AML-193 (cell line): ENCODE data around the gene MRM3.
"Not testable (repeated sequence)": the region's sequence is repeated elsewhere in the genome, so short reads cannot be mapped to it uniquely, and the experiment has no call there.

Experiments used
- DNase-seq, 2 experiments: peaks; one replicate each; lab custom pipeline; 2025; lab: John Stamatoyannopoulos, UW

MRM3 gene

DNA sequence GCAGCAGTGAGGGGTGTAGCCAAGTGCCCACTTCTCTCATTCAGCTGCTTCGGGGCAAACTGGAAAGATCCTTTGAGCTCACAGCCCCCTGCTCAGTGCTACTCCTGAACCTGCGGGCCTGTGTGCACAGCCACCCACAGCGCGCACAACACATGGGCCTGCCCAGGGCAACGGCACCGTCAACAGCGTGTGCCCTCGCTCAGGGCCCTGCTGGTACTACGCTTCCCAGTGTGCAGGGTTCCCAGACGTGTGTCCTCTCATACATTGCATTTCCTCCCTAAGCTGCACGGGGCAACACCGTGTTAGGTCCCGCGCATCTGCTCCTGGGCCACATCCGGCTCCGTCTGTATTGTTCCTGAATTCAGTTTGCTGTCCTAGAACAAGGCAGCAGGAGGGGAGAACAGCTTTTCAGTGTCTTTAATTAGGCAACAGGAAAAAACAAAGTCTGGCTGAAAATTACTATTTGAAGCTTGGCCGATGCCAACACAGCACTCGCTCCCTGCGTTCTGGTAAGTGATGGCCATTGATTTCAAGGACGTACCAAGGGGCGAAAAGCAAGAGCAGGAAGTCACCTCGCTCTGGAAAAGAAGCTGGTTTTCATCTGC lies 15.2 kb downstream of the MRM3 start:
- no peak for DNase-seq

DNA sequence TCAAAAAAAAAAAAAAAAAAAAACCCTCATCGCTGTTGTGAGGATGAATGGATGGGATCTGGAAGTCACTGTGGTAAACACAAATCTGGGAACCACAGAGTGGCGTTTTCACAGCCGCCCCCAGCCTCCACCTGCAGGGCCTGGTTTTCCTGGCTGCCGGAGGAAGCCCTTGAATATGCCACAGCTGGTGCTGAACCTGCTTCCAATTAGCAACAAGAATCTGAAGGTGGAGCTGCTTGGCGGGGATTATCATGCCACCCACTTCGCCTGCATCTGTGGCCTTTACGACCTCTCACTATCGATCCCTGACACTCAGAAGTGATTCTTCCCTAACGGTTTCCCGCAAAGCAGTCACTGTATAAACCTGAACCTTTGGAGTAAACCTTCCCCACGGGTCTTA lies 16.1 kb downstream of the MRM3 start:
- no peak for DNase-seq

DNA sequence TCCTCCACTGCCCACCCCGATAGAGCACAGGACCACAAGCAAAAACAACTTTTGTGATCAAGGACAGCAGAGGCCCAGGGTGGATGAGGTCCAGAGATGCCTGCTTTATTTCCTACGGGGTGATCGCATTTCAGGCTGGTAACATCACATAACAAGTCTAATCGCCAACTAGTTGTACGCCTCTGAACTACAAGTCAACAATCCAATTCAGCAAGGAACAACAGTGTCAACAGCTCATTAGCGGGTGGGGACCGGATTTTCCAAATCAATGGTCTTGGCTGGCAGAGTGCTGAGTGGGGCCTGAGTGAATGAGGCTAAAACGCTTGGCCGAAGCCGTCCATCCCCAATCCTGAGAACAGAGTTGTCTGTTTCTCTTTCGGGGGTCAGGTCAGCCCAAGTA lies 17.1 kb downstream of the MRM3 start:
- DNase-seq, result no peak

DNA sequence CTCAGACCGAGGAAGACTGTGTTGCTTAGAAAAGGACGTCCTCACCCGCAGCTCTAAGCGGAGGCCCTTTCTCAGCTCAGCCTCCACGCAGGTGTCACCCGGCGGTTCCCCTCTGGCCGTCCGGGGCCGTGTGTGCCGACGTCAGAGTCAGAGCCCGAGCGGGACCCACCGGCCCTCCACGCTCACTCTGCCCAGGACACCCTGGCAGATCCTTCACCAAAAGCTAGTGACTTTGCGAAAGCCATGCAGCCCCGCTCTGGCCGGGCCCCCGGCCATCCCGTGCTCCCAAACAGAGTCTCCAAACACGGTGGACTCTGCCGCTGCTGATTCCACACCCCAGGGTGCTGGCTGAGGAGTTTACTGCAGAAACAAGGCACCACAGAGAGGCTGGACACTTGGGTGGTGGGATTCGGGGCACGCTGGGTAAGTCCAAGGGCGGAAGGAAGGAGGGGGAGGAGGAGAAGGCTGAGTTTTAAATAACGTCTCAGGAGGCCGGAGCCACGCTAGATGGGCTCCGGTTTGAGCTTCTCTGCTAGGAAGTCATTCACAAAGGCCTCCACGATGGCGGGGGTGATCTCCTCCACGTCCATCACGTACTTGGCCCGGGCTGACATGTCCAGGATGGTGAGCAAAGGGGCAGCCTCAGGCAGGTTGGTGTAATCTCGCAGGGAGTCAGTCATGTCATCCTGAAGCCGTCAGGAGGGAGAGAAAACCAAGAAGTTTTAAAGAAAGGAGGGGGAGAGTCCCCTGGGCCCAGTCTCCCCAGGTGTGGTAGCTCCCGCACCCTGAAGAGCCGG lies 18.5 kb downstream of the MRM3 start:
- DNase-seq, result no peak

DNA sequence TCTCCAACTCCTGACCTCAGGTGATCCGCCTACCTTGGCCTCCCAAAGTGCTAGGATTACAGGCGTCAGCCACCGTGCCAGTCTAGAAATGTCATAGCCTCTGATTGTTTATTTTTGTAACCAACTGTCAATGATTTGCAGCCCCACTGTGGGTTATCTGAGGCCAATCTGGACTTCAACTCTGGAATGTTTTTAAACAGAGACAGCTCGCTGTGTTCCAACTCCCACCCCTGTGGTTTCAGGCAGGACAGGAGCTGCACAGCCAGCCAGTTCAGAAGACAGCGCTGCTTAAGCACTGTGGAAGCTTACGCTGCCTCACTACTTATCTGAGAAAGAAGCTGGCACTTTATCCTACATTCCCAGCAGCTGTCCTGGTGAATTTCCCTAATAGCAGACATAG lies 19.5 kb downstream of the MRM3 start:
- DNase-seq, result no peak

DNA sequence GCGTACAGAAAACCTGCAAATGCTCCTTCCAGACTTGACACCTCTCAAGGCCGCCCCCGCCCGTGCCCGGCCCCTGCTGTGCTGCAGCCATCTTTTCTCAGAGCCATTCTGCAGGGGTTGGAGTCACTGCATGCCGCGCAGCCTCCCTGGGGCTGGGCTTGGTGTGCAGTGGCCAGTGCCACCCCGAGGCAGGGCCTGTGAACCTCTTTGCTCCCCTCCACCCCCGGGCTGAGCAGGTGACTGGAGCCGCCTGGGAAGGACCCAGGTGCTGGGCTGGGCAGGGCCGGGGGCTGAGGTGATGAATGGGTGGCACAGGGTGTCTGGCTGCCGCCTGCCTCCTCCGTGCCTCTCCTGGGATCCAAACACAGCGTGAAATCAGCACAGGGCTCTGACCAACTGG lies 20.3 kb downstream of the MRM3 start:
- no peak for DNase-seq

DNA sequence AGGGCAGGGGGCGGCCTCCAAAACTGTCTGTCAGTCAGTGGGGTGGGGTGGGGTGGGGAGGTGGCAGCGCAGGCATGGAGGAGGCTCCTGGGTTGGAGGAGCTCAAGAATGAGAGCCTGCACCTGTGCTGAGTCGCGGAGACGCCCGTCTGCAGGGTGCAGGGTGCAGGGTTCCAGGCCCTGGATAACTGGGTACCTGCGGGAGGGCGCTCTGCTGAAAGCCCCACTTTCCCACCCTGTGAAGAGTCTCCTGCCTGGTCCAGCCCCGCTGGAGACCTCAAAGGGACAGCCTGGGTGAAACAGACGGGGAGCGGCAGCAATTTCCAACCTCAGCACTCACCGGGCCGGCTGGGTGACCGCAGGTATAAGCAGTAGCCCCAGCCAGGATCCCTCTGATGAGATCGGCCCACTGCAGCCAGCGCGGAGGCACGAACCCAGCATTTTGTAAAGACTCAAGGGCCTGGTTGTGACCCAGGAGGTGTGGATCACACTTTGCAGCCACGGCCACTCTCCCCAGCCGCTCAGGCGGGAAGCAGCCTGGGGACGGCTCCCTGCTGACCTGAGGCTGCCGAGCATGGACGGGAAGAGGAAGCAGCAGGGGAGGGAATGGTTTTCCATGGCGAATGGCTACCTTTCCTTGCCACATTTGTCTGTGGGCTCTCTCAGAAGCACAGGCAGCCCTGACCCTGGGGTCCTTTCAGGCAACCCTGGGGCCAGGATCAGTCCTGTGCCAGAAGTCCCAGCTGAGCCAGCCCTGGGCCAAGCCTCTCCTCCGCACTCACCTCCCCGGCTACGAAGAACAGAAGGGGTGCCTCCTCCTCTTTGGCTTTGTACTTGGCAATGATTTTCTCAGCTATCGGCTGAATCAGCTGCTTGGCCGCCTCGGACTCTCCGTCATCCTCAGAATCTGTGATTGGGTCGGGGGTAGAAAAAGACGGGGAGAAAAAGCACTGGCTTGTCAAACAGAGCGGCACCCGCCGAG lies 21.0 kb downstream of the MRM3 start:
- DNase-seq, result no peak

DNA sequence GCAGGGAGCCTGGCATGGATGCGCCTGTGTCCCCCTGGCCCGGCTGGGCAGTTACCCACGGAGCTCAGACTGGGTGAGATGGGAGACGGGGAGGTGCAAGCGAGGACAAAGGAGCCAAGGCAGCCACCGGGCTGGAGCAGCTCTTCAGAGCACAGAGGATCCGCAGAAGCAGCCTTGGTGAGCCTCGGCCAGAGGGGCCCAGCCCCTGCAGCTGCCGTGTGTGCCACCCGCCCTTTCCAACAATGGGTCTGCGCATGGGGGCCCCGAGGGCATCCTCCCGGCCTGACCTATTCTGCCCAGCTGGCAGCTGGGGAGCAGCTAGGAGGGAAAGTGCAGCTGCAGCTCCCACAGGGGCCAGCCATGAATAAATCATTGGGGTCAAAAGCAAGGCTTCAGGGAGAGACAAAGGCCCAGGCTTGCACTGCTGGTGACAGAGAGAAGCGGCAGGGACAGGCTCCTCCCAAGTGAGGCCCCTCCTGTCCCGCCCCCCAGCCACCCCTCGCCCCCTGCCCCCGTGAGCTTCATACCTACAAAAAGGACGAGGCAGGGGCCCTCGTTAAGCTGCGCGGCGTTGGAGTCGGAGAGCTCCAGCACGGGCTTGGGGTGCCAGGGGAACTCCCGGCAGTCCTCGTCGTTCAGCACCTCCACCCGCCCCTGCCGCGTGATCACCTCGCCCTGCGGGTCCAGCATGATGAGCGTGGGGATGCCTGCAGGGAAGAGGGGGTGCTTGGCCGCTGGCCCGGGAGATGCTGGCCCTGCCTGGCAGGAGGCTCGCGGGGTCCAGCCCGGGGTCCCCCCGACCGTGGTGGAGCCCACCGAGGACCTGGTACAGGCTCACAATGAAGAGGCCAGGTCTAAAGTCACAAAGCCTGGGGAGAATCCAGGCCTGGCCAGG lies 22.6 kb downstream of the MRM3 start:
- no peak for DNase-seq

DNA sequence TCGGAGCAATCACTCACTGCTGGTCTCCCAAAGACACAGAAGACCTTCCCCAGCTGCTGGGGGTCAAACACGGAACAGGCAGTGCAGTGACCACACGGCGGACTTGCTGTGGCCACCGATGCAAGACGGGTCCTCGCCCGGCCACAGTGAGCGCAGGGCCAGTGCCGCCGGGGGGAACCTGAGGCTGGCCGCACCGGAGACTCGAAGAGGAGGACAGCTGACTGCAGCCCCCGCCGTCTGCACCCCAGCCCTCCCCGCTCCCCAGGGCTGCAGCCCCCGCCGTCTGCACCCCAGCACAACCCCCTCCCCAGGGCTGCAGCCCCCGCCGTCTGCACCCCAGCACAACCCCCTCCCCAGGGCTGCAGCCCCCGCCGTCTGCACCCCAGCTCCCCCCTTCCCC lies 23.7 kb downstream of the MRM3 start:
- DNase-seq, result not testable (repeated sequence)

DNA sequence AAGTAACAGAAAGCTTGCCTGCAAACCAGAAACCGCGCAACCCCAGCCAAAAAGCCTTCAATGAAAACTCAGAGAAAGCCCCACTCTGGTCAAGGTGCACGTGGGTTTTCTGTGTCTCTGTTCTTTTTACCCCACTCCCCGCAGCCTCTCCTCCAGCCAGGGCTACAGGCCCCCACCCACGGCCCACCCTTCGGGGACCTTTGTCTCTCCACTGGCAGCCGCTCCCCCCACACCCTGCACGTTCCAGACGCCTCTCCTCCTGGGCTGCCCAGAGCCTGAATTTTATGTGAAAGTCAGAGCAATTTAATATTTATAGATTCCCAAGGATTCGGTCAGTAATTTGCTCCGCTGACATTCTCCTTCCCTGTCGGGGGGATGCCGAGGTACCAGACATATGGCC lies 24.2 kb downstream of the MRM3 start:
- no peak for DNase-seq

DNA sequence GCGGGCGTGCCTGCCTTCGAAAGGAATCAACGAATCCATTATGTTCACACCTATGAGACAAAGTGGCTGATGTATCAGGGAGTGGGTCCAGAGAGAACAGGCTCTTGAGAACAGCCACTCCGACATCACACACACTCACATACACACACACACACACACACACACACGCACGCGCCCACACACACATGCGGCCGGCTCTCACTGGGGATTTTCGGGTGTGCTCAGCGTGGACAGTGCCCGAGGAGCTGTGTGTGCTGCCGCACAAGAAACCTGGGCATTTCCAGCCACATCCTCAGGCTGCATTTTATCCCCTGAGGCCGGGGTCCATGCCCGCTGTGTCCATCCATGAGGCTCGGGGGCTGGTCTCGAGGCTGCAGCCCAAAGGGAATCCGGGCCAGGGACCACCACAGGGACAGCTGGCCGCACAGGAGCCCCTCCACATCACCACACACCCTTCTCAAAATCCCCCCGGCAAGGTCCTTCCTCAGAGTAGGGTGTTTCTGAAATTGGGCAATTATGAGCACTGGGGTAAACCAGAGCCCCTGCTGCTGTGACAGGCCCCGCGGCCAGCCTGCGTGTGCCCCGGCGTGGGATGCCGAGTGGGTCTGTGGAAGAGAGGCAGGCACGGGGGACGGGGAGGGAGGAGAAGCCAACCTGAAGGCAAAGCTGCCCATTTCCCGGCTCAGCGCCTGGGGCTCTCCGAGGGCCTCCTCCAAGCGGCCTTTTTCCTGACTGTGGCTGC lies 24.8 kb downstream of the MRM3 start:
- DNase-seq, result no peak

DNA sequence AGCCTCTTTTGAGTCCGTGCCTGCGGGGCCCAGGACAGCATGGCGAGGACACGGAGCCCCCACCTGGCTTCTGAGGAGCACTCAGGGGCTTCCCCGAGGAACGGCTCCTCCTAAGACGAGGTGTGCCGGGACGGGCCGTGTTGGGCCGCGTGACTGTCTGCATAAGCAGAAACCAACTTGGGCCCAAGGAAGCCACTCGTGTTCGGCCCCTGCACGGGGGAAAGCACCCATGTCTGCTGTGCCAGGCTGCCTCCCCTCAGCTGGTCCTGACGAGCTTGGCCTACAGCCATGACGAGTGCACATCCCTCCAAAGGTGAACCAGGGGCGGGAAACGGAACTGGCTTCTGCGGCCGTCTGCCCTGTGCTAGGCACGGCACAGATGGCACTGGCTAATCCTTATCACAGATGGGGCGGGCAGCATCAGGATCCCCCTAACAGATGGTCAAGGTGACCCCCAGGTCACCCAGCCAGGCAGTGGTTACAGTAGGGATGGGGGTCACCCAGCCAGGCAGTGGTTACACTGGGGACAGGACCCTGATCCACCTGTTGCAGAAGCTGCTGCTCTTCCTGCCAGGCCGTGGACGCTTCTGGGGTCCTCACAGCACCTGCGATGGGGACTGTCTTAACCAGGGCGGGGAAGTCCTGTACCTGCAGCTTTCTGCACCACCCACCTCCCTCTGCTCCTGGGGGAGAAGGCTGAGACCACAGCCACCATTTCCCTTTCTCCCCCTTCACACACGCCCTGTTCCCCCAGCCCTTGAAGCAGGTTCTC lies 25.6 kb downstream of the MRM3 start:
- no peak for DNase-seq

DNA sequence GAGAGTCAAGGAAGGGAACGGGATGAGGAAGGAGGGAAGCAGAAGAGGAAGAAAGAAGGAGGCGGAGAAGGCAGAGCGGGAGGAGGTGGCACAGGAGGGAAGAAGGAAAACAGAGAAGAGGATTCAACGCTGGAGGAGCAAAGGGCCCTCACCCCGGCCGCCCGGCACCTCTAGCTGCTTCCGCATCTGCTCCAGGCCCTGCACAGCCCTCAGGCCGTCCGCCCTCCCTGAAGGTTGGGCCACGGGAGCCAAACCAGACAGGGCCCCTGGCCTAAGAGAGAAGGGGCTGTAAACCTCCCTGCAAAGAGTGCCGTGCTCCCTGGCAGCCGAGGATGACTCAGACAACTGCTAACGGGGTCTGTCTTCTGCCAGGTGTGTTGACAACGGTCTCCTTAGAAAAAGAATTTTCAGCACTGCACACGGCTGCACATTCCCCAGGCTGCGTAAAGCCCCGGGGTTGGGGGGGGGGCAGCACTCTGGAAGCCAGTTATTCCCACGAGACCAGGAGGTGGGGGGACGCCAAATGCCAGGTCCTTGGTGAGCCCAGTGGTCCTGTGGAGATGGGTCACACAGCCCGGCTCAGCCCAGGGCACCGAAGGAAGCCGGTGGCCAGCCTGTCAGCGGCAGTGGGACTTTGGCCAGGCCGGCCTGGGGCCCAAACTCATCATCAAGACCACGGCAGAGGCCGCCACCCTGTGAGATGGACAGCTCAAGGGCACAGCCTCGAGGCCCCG lies 29.1 kb downstream of the MRM3 start:
- no peak for DNase-seq

DNA sequence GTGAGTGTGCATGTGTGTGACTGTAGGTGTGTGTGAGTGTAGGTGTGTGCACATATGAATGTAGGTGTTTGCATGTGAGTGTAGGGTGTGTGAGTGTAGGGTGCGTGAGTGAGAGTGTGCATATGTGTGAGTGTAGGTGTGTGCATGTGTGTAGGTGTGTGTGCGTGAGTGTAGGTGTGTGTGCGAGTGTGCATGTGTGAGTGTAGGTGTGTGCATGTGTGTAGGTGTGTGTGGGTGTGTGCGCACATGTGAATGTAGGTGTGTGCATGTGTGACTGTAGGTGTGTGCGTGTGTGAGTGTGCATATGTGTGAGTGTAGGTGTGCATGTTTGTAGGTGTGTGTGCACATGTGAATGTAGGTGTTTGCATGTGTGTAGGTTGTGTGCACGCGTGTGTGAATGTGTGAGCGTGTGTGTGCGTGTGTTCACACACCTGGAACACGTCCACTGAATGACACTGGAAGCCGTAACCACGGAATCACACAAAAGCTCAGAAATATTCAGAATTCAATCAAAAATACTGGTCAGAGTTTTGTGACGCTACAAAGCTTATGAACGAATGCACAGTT lies 30.6 kb downstream of the MRM3 start:
- DNase-seq, result no peak

DNA sequence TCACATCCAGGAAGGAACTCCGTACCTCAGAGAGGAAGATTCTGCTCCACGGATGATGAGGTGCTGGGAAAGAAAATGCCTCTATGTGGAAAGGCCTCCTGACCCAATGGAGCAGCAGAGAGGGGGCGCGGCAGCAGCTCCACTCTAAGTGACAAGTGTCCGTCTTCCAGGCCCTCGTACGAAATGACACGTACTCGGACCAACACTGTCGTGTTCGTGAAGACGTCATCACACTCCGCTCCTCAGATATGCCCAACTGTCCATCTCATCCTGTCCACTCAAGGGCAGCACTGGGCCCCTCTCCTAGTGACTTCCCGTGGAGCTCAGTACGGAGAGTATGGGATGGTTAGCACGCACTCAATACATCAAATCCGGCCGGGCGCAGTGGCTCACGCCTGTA lies 32.2 kb downstream of the MRM3 start:
- no peak for DNase-seq

DNA sequence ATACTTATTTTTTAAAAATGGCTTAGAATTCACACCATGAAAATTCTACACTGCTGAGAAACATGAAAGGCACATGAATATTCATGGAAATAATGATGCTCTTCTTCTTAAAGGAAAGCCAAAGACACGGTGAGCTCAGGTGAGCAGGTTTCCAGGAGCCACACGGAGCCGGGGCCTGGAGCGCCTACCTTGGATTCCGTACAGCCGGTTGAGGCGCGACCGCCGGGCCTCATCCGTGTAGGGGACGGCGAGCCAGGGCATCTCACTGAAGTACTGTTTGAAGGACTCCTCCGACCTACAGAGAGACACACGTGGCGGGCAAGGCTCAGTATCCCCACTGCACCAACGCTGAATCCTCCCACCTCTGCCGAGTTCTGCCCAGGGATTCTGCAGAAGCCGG lies 37.1 kb downstream of the MRM3 start:
- no peak for DNase-seq

DNA sequence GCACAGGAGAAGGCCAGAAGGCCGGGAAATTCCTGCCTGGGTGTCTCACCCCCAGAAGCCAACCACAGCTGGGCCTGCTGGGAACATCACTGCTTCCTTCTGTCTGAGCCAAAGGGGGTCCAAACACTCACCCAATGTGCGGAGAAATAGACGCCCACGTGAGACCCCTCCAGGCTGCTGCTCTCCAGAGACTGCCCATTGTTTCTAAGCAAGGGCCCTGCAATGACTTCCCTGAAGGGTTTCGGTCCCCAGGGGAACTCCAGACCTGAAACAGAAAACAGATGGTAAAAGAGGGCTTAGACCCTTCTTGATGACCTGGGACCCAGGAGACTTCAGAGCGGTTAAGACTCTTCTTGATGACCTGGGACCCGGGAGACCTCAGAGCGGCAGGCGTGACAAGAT lies 41.3 kb downstream of the MRM3 start:
- no peak for DNase-seq

DNA sequence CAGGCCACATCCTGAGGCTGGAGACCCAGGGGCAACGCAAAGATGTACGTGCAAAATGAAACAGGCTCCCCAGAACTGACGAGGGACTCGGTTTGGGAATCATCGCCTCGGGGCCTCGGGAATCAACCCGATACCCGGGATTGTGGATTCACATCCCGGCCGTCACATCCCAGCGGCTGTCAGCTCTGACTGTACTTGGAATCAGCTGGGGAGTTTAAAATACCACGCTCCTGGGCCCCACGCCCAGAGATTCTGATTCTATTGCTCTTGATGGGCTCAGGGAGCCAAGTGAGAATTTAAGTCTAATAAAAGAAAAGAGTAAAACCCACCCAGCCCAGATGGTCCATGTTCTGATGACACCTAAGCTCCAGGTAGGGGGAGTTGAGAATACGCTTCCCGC lies 42.2 kb downstream of the MRM3 start:
- DNase-seq, result no peak

DNA sequence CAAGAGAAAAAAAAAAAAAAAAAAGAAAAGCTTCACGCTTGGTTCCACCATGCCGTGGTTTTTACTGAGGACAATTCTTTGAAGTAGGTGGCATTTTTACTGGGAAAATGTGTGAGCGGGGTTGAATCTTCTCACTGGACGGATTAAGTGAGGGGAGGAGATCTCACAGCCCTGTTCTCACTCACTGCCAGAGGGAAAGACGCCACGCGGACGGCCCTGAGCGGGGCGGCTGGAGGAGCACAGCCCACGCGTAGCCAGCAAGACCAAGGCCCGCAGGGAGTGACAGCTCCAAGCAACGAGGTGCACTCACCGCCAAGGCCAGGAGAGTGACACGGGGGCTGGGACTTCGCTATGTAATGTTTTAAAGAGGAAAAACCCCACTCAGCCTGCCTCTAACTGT lies 43.1 kb downstream of the MRM3 start:
- DNase-seq, result no peak
